ENCODE results near the gene RBM19. TPM values are rescaled to one million over a fixed set of nuclear protein-coding genes. Genes with fewer than 3 reads are reported as not detected.
"Not testable (repeated sequence)": the region's sequence is repeated elsewhere in the genome, so short reads cannot be mapped to it uniquely, and the experiment has no call there.

The RBM19 gene
- total RNA-seq, 1 donor: 29.9 TPM

DNA sequence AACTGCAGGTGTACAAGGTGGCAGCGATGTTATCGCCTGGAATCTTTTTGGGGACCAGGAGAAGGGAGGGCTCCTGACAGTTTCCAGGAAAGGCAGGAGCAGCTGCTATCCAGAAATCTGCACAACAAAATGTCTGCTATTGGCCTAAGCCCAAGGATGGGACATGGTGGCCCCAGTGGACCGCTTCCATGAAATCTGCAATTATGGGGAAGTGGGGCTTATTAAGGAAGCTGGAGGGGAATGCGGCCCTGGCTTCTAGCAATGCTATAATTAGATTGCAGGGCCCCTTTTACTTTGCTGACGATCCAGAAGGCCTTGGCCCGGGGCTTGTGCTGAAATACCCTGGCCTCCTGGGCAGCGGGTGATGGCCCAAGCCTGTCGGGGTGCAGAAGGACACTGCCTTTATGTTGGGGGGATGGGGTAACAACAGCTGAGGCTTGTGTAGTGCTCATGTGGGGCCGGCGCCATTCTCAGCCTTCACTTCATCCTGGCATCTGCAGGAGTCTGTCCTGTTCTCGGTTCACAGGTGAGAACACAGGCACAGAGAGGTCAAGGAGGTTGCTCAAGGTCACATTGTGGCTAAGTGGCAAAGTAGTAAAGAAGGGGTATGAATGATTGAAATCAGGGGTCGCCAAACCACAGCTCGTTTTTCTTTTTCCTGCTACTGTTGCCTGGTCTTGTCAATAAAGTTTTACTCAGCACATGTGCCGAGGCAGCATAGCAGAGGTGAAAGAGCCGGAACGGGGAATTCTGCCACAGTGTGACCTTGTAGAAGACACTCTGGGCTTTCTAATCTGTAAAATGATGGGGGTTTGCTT, 153.5 kb downstream of the RBM19 start:
- no peak for DNase-seq (ENCODE audit: low read depth in 2 of 3, low spot score in 2 of 3)

DNA sequence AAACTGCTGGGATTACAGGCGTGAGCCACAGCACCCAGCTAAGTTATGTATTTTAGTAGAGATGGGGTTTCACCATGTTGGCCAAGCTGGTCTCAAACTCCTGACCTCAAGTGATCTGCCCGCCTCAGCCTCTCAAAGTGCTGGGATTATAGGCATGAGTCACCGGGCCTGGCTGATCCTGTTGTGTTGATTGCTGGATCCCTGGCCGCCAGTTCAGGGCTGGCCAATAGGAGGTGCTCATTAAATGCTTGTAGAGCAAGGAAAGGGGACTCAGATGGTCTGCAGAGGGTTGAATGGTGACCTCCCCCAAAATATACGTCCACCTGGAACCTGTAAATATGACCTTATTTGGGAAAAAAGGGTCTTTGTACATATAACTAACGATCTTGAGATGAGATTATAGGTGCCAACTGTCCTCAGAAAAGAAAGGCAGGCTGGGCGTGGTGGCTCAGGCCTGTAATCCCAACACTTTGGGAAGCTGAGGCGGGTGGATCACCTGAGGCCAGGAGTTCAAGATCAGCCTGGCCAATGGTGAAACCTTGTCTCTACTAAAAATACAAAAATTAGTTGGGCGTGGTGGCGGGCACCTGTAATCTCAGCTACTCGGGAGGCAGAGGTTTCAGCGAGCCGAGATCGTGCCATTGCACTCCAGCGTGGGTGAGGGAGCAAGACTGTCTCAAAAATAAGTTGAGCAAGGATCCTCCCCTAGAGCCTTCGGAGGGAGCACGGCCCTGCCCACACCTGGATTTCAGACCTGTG, 156.5 kb downstream of the RBM19 start:
- DNase-seq (ENCODE audit: low read depth in 2 of 3, low spot score in 2 of 3): not testable (repeated sequence)

DNA sequence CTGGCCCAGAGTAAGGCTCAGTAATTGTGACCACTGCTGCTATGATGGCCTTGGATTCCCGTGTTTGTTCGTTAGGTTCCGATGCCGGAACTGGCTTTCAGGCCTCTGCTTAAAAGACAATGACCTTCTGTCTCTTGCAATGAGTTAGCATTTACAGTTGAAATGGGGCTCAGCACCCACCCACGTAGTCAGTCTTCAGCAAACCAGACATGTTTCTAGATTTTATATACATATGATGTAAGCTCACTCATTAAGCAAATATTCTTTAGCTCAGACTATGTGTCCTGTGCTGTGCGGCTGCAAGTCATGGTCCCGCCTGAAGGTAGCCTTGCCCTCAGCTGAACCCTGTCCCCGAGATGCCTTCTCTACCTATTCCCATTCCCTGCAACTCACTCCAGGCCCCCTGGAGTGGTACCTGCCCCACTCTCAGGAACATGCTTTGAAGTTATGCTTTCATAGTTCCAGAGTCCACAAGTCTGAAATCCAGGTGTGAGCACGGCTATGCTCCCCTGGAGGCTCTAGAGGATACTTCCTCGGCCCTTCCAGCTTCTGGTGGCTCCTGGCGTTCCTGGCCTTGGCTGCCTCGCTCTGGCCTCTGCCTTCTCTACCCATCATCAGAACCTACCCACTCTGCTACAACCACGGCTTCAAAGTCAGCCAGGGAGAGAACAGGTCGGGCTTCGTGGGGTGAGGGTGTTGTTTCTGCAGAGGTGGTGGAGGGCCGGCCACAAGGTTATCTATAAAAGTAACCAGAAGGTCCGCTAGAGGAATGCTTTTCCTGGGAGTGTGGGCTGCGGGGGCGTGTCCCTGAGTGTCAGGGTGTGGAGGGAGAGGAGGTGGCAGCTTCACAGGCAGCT, 157.8 kb downstream of the RBM19 start:
- DNase-seq (ENCODE audit: low read depth in 2 of 3, low spot score in 2 of 3): no peak

DNA sequence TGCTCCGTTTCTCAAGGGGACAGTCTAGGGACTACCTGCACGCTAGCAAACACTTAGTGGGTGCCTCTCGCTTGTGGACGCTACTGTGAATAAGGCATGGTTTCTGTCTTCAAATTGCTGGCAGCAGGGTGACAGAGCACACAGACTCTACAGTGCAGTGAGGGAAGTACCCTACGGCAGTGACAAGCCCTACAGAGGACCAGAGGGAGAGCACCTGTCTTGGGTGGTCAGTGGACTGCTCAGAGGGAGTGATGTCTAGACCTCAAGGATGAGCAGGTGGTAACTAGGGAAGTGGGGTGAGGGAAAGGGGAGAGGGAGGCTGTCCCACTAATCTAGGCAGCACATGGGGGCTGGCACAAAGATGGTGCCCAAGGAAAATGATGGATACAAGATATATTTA, 160.5 kb downstream of the RBM19 start:
- DNase-seq (ENCODE audit: low read depth in 2 of 3, low spot score in 2 of 3): no peak

DNA sequence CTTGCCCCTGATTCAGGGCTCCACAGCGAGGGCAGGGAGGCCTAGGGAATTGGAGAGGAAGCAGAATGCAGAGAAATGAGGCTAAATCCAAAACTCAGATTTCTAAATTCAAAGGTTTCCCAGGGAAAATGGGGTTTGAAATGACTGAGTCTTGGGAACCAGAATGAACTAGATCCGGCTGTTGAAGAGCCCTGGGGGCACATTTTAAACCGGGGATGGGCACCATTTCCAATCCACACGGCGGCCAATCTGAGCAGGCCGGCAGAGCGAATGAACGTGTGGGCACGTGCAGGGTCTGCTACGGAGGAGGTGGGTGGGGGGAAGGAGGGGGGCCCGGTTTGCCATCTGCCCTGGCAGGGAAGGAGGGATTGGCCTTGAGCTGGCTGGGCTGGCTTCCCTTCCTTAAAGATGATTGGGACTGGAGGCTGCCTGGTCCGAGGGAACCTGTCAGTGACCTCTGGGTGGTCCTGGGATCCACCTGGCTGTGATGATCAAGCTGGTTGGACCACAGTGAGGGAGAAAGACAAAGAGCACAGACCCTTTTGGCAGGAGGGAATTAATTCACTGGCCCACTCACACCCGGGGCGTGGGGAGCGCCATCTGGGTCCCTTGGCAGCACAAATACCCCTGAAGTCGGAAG, 161.0 kb downstream of the RBM19 start:
- DNase-seq (ENCODE audit: low read depth in 2 of 3, low spot score in 2 of 3): no peak

DNA sequence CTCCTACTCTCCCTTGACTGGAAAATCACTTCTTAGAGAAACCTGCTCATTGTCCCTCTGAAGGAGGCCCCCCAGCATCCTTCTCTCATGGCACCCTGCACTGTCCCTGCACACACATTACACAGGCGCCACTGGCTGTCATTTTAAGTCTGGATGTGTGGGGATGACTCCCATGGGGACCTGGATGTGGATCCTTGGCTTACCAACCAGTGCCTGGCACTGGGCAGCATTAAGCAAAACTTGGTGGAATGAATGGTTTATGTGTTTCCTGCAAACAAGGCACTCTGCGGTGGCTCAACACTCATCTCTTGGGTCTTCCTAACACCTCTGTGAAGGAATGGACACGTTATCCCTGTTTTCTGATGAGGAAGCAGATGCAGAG, 162.4 kb downstream of the RBM19 start:
- no peak for DNase-seq (ENCODE audit: low read depth in 2 of 3, low spot score in 2 of 3)

DNA sequence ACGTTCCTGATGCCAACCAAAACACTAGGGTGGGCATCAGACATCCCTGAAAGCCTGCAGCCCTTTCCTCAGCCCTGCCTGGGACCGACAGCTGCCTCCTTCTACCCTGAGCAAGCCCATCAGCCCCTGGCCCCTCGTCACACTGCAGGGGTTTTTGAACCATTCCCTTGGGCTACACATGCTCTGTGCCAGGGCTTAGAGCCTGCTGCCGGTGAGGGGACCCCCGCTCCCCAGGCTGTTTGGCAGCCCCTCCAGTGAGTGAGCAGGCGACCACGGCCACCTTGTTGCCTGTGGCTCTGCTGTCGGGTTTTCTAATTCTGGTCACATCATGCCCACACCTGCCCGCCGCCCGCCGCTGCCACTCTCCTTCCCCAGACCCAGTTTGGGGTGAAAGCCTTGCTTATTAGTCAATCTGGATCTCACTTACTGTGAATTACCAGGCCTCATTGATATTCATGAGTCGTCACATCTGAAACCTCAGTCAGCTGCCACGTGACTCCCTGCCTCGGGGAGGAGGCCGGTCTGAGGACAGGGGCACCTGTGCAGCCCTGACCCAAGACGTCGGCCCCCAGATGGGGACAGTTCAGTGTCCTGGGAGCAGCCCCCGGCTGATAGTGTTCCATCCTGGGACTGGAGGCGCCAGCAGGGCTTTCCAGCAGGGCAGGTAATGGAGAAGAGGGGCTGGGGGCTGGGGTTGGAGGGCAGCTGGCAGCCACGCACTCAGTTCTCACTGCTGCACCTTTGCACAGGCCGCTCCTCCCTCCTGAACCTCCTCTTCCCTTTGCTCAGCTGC, 163.0 kb downstream of the RBM19 start:
- DNase-seq (ENCODE audit: low read depth in 2 of 3, low spot score in 2 of 3): no peak

DNA sequence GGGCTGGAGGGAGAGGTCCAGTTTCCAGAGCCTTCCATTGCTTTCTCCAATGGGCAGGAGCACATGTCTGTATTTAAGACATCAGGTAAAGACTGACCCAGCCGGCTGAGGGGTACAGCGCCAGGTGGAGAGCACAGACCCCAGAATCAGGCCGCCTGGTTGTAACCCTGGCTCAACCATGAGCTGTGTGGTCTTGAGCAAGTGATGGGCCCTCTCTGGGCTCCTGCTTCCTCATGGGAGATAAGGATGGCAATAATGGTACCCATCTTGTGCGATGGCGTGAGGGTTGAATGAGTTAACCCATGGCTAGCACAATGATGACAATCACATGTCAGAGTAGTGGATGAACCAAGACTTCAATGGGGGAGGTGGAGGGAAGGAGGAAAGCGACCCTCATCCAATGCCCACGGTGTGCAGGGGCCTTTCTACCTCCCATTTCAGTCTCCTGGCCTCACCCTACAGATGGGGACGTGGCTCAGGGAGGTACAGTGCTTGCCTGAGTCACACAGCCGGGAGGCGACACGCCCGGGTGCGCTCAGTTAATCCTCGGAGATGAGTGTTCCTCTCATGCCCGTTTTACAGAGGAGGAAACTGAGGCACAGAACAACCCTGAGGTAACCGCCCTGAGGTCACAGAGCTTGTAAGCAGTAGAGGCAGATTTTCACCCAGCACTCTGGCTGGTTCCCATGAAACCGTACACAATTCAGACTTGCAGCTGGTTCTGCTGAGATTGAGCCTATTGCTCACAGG, 163.9 kb downstream of the RBM19 start:
- DNase-seq (ENCODE audit: low read depth in 2 of 3, low spot score in 2 of 3): no peak

DNA sequence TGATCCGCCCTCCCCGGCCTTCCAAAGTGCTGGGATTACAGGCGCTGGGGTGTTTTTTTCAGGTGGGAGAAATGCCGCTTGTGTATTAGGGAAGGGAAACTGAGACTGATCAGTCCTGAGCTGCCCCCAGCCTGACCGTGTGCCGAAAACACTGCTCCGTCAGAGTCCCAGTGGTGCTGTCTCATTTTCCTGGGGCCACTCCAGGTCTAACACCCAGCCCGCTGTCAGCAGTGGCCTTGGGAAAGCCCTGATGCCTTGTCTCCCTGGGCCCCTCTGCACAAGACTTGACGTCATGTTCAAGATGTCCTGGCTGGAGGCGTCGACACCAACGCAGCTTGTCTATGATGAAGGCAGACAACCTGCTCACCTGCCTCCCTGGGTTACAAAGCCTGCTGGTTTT, 165.9 kb downstream of the RBM19 start:
- no peak for DNase-seq (ENCODE audit: low read depth in 2 of 3, low spot score in 2 of 3)

DNA sequence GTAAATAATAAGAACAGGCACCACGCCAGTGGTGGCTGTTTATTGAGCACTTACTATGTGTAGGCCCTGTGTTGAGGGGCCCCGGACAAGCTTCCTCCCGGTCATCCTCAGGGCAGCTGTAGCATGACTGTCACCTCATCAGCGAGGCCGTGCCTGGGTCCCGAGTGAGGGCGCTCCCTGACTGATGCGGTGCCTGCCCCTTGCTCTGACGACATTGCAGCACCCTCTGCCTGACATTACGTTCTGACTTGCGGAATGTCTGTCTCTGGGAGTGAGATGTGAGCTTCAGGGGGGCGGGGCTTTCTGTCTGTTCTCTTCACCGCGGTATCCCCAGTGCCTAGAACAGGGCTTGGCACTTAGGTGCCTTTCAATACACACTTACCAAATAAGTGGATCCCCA, 167.6 kb downstream of the RBM19 start:
- DNase-seq (ENCODE audit: low read depth in 2 of 3, low spot score in 2 of 3): no peak

DNA sequence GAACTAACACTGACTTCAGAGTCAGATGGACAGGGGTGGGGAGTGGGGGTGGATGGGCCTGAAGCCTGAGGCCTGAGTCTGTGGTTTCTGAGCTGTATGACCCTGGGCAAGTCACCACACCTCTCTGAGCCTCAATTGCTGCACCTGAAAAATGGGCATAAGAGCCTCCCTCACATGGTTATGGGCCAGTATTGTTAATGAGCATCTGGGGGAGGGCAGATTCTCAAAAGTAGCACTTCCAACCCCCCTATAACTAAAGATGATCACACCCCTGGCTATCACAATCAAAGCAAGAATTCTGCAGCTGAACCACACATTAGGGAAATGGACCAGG, 168.6 kb downstream of the RBM19 start:
- DNase-seq (ENCODE audit: low read depth in 2 of 3, low spot score in 2 of 3): no peak

DNA sequence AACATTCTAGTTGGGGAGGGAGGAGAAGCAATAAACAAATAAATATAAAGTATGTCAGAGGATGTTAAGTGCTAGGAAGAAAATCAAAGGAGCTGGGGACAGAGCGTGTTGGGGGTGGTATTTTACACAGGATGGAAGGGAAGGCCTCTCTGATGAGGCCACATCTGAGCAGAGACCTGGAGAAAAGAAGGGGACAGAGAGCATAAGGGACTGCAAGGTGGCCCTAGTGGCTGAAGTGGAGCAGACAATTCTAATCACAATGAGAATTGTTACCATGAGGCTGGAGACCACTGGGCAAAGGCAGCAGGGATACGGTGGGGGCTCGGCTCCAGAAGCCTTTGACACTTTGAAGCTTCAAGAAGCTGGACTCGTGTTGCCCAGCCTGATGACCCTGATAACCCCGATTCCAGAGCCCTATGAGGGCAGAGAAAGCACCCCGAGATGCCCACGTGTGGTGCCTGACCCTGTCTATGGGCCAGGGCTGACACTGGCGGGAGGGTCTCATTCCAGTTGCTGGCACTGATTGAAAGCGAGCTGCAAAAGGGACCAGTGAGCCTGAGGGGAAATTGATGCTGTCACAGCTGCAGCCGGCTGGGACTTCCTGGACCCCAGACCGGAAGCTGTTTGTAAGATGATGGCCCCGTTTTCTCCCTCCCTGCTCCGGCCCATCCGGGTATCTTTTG, 169.1 kb downstream of the RBM19 start:
- DNase-seq (ENCODE audit: low read depth in 2 of 3, low spot score in 2 of 3): no peak

DNA sequence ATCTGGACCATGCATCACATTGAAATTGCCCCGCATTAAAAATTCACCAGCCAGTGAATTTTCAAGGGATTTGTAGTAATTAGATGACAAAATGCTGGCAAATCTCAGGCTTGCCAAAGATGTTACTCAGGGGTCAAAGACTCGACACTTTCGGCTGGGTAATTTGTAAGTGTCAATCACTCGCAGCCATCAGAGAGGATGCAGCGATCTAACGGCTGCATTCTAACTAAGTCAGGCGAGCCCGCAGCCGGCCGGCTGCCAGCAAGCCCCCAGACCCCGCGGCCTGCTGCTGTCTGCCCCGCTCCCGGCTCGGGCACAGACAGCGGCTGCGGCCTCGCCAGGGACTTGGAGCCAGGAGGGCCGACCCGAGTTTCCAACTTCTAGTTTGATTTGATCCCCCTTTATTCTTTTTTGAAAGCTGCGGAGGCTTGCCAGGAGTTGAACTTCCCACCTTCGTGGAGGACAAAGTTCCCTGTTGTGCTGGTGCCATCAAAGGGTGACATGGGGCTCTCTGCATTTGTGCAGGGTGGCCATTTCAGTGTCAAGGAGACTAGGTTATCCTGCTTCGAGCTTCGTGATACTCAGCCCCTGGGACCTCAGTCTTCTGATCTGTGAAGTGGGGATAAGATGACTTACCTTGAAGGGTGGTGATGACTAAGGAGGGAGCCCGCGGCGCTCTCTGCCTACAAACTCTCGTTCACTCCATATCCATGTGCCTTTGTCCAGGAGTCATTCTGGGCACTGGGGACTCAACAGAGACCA, 169.9 kb downstream of the RBM19 start:
- DNase-seq (ENCODE audit: low read depth in 2 of 3, low spot score in 2 of 3): no peak

DNA sequence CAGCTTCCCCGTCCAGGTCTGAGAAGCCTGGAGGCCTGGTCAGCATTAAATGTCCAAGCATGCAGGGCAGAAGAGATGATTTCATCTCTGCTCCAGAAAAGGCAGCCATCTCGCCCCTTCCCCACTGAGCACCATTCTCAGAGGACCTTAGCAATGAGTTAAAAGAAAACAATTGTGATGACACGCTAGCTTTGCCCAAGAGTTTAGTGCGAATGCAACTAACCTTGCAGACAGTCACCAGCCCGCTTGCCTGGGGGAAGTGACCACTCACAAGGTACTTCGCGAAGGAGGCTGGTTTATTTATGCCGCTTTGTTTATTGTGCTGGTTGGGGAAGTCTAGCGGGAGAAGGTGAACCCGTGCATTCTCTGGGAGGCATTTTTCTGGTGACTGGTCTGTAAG, 170.7 kb downstream of the RBM19 start:
- no peak for DNase-seq (ENCODE audit: low read depth in 2 of 3, low spot score in 2 of 3)

DNA sequence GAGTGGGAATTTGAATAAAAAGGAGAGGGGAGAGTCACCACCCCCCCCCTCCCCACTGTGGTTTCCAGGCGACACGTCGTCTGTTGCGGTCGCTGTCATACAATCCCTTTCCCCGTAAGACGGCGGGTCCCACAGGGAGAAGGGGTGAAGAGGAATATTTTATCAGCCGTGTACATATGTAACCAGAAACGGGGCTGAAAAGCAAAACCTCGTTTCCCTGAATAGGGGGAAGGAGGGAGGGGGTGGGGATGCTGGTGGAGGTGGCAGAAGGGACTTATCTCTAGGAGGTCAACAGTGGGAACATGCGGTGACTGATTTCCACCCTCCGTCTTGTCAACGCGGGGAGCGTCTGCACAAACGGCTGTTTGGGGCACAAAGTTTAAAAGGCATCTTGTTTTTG, 171.4 kb downstream of the RBM19 start:
- no peak for DNase-seq (ENCODE audit: low read depth in 2 of 3, low spot score in 2 of 3)

DNA sequence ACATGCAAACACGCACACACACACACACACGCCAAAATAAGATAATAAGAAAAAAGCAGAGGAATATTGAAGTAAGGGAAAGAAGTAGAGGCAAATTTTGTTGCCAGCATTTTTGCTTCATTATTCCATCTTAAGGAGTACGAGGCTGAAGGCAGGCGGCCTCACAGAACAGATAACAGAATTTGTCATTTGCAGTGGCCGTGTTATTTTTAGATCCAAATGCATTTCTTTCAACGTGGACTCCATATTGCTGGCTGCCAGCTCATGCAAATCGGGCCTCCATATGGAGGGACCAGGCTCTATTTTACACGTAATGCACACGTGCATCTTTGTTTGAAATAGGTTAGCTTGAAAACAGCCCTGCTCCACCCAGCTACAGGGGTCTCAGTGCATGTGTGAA, 172.9 kb downstream of the RBM19 start:
- no peak for DNase-seq (ENCODE audit: low read depth in 2 of 3, low spot score in 2 of 3)

DNA sequence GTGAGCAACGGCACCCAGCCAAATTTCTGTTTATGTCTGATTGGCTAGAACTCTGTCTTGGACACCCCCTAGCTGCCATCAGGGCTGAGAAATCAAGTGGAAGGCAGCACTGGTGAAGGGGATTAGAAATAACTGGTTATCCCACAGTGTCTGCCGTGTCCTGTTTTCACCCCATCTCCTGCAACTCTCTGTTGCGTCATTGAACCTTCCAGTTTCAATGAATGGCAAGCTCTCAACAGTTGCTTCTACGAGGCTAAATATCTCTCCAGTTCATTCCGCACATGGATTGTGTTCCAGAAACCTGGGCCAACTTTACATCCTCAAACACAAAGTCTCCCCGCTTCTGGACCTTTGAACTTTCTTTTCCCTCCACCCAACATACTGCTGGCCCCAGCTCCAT, 173.7 kb downstream of the RBM19 start:
- no peak for DNase-seq (ENCODE audit: low read depth in 2 of 3, low spot score in 2 of 3)
